Mesodermal cell (in vitro differentiated cells): ENCODE results near the gene HSF4.
A peak's percentile ranks its signal among the peaks of the same experiment; 100 is the strongest.

Experiments
- H3K27ac ChIP-seq: 2 replicates; pipeline ENCODE4 v1.7.0; 2013; ENCODE audit warnings: mild to moderate bottlenecking, low read depth, low read length, moderate library complexity; ENCODE audit not compliant: severe bottlenecking
- H3K36me3 ChIP-seq: 2 replicates; pipeline ENCODE4 v1.7.1; 2013; ENCODE audit warnings: mild to moderate bottlenecking, low read length, moderate library complexity; ENCODE audit not compliant: control insufficient read depth, insufficient read depth
- H3K4me1 ChIP-seq: one replicate; pipeline ENCODE4 v1.7.1; 2013; ENCODE audit warnings: mild to moderate bottlenecking, low read length; ENCODE audit not compliant: insufficient read depth, control insufficient read depth, poor library complexity, severe bottlenecking
- H3K4me3 ChIP-seq: 2 replicates; pipeline ENCODE4 v1.7.0; 2013; ENCODE audit warnings: low read length, control low read depth, mild to moderate bottlenecking; ENCODE audit not compliant: insufficient read depth, poor library complexity, severe bottlenecking; ENCODE audit errors: extremely low read depth
- H3K9me3 ChIP-seq: 2 replicates; pipeline ENCODE4 v1.7.1; 2013; ENCODE audit warnings: mild to moderate bottlenecking, low read length, moderate library complexity; ENCODE audit not compliant: control insufficient read depth
- WGBS, 2 experiments: methylation state at CpG; one replicate each; pipeline ENCODE4 v1.1.5; 2013; ENCODE audit warnings: missing lambda C conversion rate in 2 of 2; ENCODE audit not compliant: insufficient coverage in 2 of 2; 5-methylcytosine and 5-hydroxymethylcytosine counted together

HSF4 gene

GRCh38 chr16:67169642-67170167, 5.2 kb downstream of the HSF4 start:
- Histone ChIP-seq H3K9me3 (no peaks in the 10 kb centered on the region), H3K36me3 (no peaks in the 10 kb centered on the region), H3K27ac (peak overlapping the region; percentile 20), H3K4me1 (peaks cover 22% of the 10 kb centered on the region), H3K4me3 (peak overlapping the region; percentile 41)
- 4 to 7% methylated on average over 19 of the region's 24 CpGs for WGBS, 2 experiments

GRCh38 chr16:67170168-67170948, 5.8 kb downstream of the HSF4 start, which contains the start of gene NOL3:
TSS of gene NOL3 (plus strand) at chr16:67170538.
- Histone ChIP-seq H3K9me3 (no peaks in the 10 kb centered on the region), H3K36me3 (peaks cover 5% of the 10 kb centered on the region), H3K4me1 (peaks cover 23% of the 10 kb centered on the region), H3K27ac (peak within 1 kb of the TSS; percentile 84), H3K4me3 (peak within 1 kb of the TSS; percentile 41)
- WGBS, 2 experiments: 0% methylated on average over 20 to 23 of the region's 50 CpGs

- peaks cover 20% of the 10 kb centered on the region for H3K4me1 ChIP-seq
- no peaks in the 10 kb centered on the region for H3K9me3 ChIP-seq
- peak overlapping the region; percentile 41 for H3K4me3 ChIP-seq
- peak overlapping the region; percentile 84 for H3K27ac ChIP-seq
- peaks cover 8% of the 10 kb centered on the region for H3K36me3 ChIP-seq
- 48 to 51% methylated on average over 12 to 14 of the region's 14 CpGs for WGBS, 2 experiments
These were observed 6.6 kb downstream of the HSF4 start for GRCh38 chr16:67170949-67171649.

- H3K4me3 ChIP-seq: peak overlapping the region; percentile 29
- 60 to 89% methylated on average over 1 of the region's 1 CpG for WGBS, 2 experiments
- no peaks in the 10 kb centered on the region for H3K9me3 ChIP-seq
- peaks cover 12% of the 10 kb centered on the region for H3K36me3 ChIP-seq
- peaks cover 20% of the 10 kb centered on the region for H3K4me1 ChIP-seq
- no peak overlapping the region for H3K27ac ChIP-seq
These were observed 8.8 kb downstream of the HSF4 start for GRCh38 chr16:67173323-67173722.

GRCh38 chr16:67173808-67174705, 9.5 kb downstream of the HSF4 start:
- no peaks in the 10 kb centered on the region for H3K9me3 ChIP-seq
- peaks cover 20% of the 10 kb centered on the region for H3K4me1 ChIP-seq
- peaks cover 12% of the 10 kb centered on the region for H3K36me3 ChIP-seq
- no peak overlapping the region for H3K27ac ChIP-seq
- 3 to 4% methylated on average over 59 to 61 of the region's 71 CpGs for WGBS, 2 experiments
- H3K4me3 ChIP-seq: peak overlapping the region; percentile 29

- Histone ChIP-seq H3K9me3 (no peaks in the 10 kb centered on the region), H3K36me3 (peaks cover 18% of the 10 kb centered on the region), H3K4me1 (peaks cover 17% of the 10 kb centered on the region), H3K27ac (no peak overlapping the region), H3K4me3 (peak overlapping the region; percentile 29)
- 76 to 79% methylated on average over 22 to 31 of the region's 31 CpGs for WGBS, 2 experiments
These were observed 10.2 kb downstream of the HSF4 start for GRCh38 chr16:67174706-67175231.

GRCh38 chr16:67176662-67177061, 12.1 kb downstream of the HSF4 start:
- H3K27ac ChIP-seq: no peak overlapping the region
- 95 to 96% methylated on average over 12 of the region's 12 CpGs for WGBS, 2 experiments
- no peaks in the 10 kb centered on the region for H3K9me3 ChIP-seq

GRCh38 chr16:67177743-67178699, 13.5 kb downstream of the HSF4 start:
- no peaks in the 10 kb centered on the region for H3K9me3 ChIP-seq
- WGBS, 2 experiments: 7 to 14% methylated on average over 58 to 60 of the region's 73 CpGs
- peaks cover 31% of the 10 kb centered on the region for H3K36me3 ChIP-seq
- no peak overlapping the region for H3K27ac ChIP-seq
- H3K4me3 ChIP-seq: peak overlapping the region; percentile 18
- H3K4me1 ChIP-seq: peaks cover 10% of the 10 kb centered on the region

More at GRCh38 chr16:67176662-67177061, 12.1 kb downstream of the HSF4 start:
- Histone ChIP-seq H3K4me1 (peaks cover 10% of the 10 kb centered on the region), H3K4me3 (no peak overlapping the region), H3K36me3 (peaks cover 31% of the 10 kb centered on the region)

GRCh38 chr16:67179421-67180080, 15.0 kb downstream of the HSF4 start:
- Histone ChIP-seq H3K9me3 (no peaks in the 10 kb centered on the region), H3K4me1 (peaks cover 4% of the 10 kb centered on the region), H3K4me3 (no peak overlapping the region), H3K36me3 (peaks cover 31% of the 10 kb centered on the region), H3K27ac (no peak overlapping the region)
- 95 to 97% methylated on average over 10 to 11 of the region's 13 CpGs for WGBS, 2 experiments
